HCT116 (cell line): ENCODE measurements around the gene SSMEM1. TPM values are rescaled to one million over a fixed set of nuclear protein-coding genes. Genes with fewer than 3 reads are reported as not detected.

Experiments
- ATAC-seq: fragments of 200-7000 bp; cut with Tn5 transposase; 2 replicates; pipeline ENCODE4 v1.9.1; 2020; ENCODE audit warnings: mild to moderate bottlenecking, moderate library complexity
- BruUV-seq: library from RNA; stranded (reverse); fragments of 400-500 nt; replicated peaks from 2 replicates; lab custom pipeline; 2021; lab: Mats Ljungman, UMichigan
- CTCF ChIA-PET: fragments of 300-600 bp; sonication (Branson Sonifier 250); formaldehyde crosslinking; loops from one replicate; lab custom pipeline; 2021; ENCODE audit warnings: antibody characterized with exemption; lab: Charles Lee
- POLR2A ChIA-PET: fragments of 300-600, 350-600 bp; sonication (Branson Sonifier 250); formaldehyde crosslinking; loops from one replicate; lab custom pipeline; 2021; ENCODE audit warnings: antibody characterized with exemption; lab: Charles Lee
- RAD21 ChIA-PET, 2 experiments: fragments of 300-600 bp; sonication (Branson Sonifier 250); formaldehyde crosslinking; loops; one replicate each; lab custom pipeline; 2023; ENCODE audit warnings: low total read pairs in 2 of 2; ENCODE audit not compliant: uncharacterized antibody in 2 of 2, unreplicated experiment in 2 of 2, low non-redundant PET in 1 of 2; lab: Charles Lee
- DNase-seq: peaks from one replicate; pipeline ENCODE4 v3.0.0-alpha.2; 2010; ENCODE audit warnings: low read depth, low spot score
- H2AFZ ChIP-seq: fragments of 200-600 bp; shearing (Covaris generic), sonication (generic); 2 replicates; pipeline ENCODE4 v1.6.1; 2017; ENCODE audit warnings: low read depth, mixed run types, mixed read lengths, antibody characterized with exemption, low read length; ENCODE audit not compliant: poor library complexity, severe bottlenecking
- H3K27ac ChIP-seq: 2 replicates; pipeline ENCODE4 v1.5.1; 2012; ENCODE audit warnings: low read depth, low read length
- H3K27me3 ChIP-seq: fragments of 200-600 bp; sonication (generic); 2 replicates; pipeline ENCODE4 v1.6.1; 2016; ENCODE audit warnings: mixed run types, low read length, mixed read lengths; ENCODE audit not compliant: insufficient read depth
- H3K36me3 ChIP-seq, 2 experiments: fragments of 200-500 bp in 1 of 2; fragments of 200-600 bp in 1 of 2; sonication (Bioruptor generic) in 1 of 2; sonication (generic) in 1 of 2; 2 replicates each; pipeline versions ENCODE4 v1.5.1 to v1.6.1; 2014 to 2016; ENCODE audit warnings: low read length in 2 of 2, inconsistent platforms in 1 of 2, mixed read lengths in 1 of 2, mixed run types in 1 of 2; ENCODE audit not compliant: insufficient read depth in 2 of 2, control insufficient read depth in 1 of 2
- H3K4me1 ChIP-seq, 2 experiments: fragments of 200-600 bp in 1 of 2; sonication (generic) in 1 of 2; 2 replicates each; pipeline versions ENCODE4 v1.5.1 to v1.6.1; 2012 to 2017; ENCODE audit warnings: low read length in 2 of 2, inconsistent platforms in 1 of 2, mild to moderate bottlenecking in 1 of 2, mixed read lengths in 1 of 2, mixed run types in 1 of 2, moderate library complexity in 1 of 2; ENCODE audit not compliant: insufficient read depth in 2 of 2, control insufficient read depth in 1 of 2
- H3K4me2 ChIP-seq: fragments of 200-600 bp; sonication (generic); 2 replicates; pipeline ENCODE4 v1.6.1; 2017; ENCODE audit warnings: mixed run types, low read length, mixed read lengths
- H3K4me3 ChIP-seq, 2 experiments: fragments of 200-600 bp in 1 of 2; sonication (generic) in 1 of 2; replicated peaks in 1 of 2; 2 replicates each; pipeline ENCODE4 v1.5.1; 2011 to 2016; ENCODE audit warnings: low read length in 2 of 2, control low read depth in 1 of 2, low read depth in 1 of 2, mild to moderate bottlenecking in 1 of 2, mixed read lengths in 1 of 2, mixed run types in 1 of 2
- H3K79me2 ChIP-seq: fragments of 200-600 bp; sonication (generic); 2 replicates; pipeline ENCODE4 v1.6.1; 2017; ENCODE audit warnings: mild to moderate bottlenecking, mixed run types, low read length, moderate library complexity, mixed read lengths; ENCODE audit not compliant: insufficient read depth
- H3K9ac ChIP-seq: fragments of 200-600 bp; sonication (generic); 2 replicates; pipeline ENCODE4 v1.6.1; 2016; ENCODE audit warnings: low read length, mixed read lengths
- H3K9me2 ChIP-seq: fragments of 200-600 bp; sonication (generic), shearing (Covaris generic); 2 replicates; pipeline ENCODE4 v1.6.1; 2017; ENCODE audit warnings: mixed run types, mild to moderate bottlenecking, moderate library complexity; ENCODE audit not compliant: insufficient read depth
- H3K9me3 ChIP-seq, 2 experiments: fragments of 200-500 bp in 1 of 2; fragments of 200-600 bp in 1 of 2; sonication (Bioruptor generic) in 1 of 2; sonication (generic) in 1 of 2; 2 replicates each; pipeline ENCODE4 v1.6.1; 2014 to 2017; ENCODE audit warnings: low read length in 2 of 2, mixed read lengths in 2 of 2, inconsistent platforms in 1 of 2, low read depth in 1 of 2, mild to moderate bottlenecking in 1 of 2, mixed run types in 1 of 2, moderate library complexity in 1 of 2; ENCODE audit not compliant: control insufficient read depth in 1 of 2, insufficient read depth in 1 of 2
- H4K20me1 ChIP-seq: fragments of 200-600 bp; sonication (generic), shearing (Covaris generic); 2 replicates; pipeline ENCODE4 v1.6.1; 2017; ENCODE audit warnings: mixed run types, mild to moderate bottlenecking, moderate library complexity; ENCODE audit not compliant: insufficient read depth
- CTCF ChIP-seq, 3 experiments: fragments of 200-600 bp in 1 of 3; sonication (generic) in 1 of 3; IDR thresholded peaks in 2 of 3; conservative IDR thresholded peaks in 1 of 3; 2 replicates each; pipeline ENCODE4 v1.5.1; 2012 to 2017; ENCODE audit warnings: low read depth in 2 of 3, low read length in 2 of 3, antibody characterized with exemption in 1 of 3, borderline replicate concordance in 1 of 3, control low read depth in 1 of 3, mild to moderate bottlenecking in 1 of 3, mixed read lengths in 1 of 3, mixed run types in 1 of 3, moderate library complexity in 1 of 3; ENCODE audit not compliant: insufficient read depth in 1 of 3
- EGR1 ChIP-seq: IDR thresholded peaks from 2 replicates; pipeline ENCODE4 v1.6.1; 2012; ENCODE audit warnings: low read depth
- FOSL1 ChIP-seq: IDR thresholded peaks from 2 replicates; pipeline ENCODE4 v1.6.1; 2012; ENCODE audit warnings: low read depth
- RAD21 ChIP-seq: IDR thresholded peaks from 2 replicates; pipeline ENCODE4 v1.6.1; 2012; ENCODE audit warnings: low read depth, mild to moderate bottlenecking
- SIN3A ChIP-seq: IDR thresholded peaks from 2 replicates; pipeline ENCODE4 v1.6.1; 2012; ENCODE audit warnings: low read depth
- ZFX ChIP-seq: fragments of 450-650 bp; IDR thresholded peaks from 2 replicates; pipeline ENCODE4 v1.6.1; 2017
- intact Hi-C: fragments of 100-400 bp; cut with micrococcal nuclease; formaldehyde crosslinking; loops from 2 replicates; pipeline ENCODE4 v1.10.0; 2022
- total RNA-seq: library from RNA; stranded (reverse); gene quantifications from one replicate; pipeline ENCODE4 v1.2.1, GENCODE V29; 2021; ENCODE audit not compliant: unreplicated experiment
- TF ChIP-seq, protein P1 (sequence below): IDR thresholded peaks from 2 replicates; pipeline ENCODE4 v1.6.1; 2012; ENCODE audit warnings: low read depth
- TF ChIP-seq, protein P2 (sequence below): IDR thresholded peaks from 2 replicates; pipeline ENCODE4 v1.6.1; 2011; ENCODE audit warnings: mild to moderate bottlenecking, low read length, moderate library complexity; ENCODE audit not compliant: insufficient replicate concordance; ENCODE audit errors: extremely low read depth

Gene SSMEM1
- total RNA-seq, 1 experiment from 2014 or later: not detected

GRCh38 chr7:130195396-130195795 lies 12.3 kb upstream of the SSMEM1 start:
- DNase-seq: no peak
- no TSS peak for BruUV-seq
- Histone ChIP-seq H3K4me1 (no peaks in the 10 kb centered on the region), H3K79me2 (peaks cover 20% of the 10 kb centered on the region), H3K27me3 (no peaks in the 10 kb centered on the region), H3K9me2 (no peaks in the 10 kb centered on the region), H3K4me2 (no peak overlapping the region), H4K20me1 (no peaks in the 10 kb centered on the region; the same call in 1 of the 2 replicates), H3K27ac (no peak overlapping the region), H3K36me3 (peaks cover 25 to 42% of the 10 kb centered on the region in 2 experiments; a peak in 3 of 4 replicates), H3K9ac (no peak overlapping the region), H3K9me3 (no peaks in the 10 kb centered on the region), H3K4me3 (no peak overlapping the region), H2AFZ (no peak overlapping the region)
- RAD21 ChIA-PET: no interaction called here
- ATAC-seq: no peak
- TF ChIP-seq FOSL1: no peak
- no peak for TF ChIP-seq CTCF (IDR thresholded peaks at IDR 0.05 in 2 of 3, conservative IDR thresholded peaks at IDR 0.05 in 1 of 3; ENCODE audit: borderline replicate concordance in 1 of 3, insufficient read depth in 1 of 3, low read depth in 2 of 3, low read length in 2 of 3)
- TF ChIP-seq, protein P1, sequence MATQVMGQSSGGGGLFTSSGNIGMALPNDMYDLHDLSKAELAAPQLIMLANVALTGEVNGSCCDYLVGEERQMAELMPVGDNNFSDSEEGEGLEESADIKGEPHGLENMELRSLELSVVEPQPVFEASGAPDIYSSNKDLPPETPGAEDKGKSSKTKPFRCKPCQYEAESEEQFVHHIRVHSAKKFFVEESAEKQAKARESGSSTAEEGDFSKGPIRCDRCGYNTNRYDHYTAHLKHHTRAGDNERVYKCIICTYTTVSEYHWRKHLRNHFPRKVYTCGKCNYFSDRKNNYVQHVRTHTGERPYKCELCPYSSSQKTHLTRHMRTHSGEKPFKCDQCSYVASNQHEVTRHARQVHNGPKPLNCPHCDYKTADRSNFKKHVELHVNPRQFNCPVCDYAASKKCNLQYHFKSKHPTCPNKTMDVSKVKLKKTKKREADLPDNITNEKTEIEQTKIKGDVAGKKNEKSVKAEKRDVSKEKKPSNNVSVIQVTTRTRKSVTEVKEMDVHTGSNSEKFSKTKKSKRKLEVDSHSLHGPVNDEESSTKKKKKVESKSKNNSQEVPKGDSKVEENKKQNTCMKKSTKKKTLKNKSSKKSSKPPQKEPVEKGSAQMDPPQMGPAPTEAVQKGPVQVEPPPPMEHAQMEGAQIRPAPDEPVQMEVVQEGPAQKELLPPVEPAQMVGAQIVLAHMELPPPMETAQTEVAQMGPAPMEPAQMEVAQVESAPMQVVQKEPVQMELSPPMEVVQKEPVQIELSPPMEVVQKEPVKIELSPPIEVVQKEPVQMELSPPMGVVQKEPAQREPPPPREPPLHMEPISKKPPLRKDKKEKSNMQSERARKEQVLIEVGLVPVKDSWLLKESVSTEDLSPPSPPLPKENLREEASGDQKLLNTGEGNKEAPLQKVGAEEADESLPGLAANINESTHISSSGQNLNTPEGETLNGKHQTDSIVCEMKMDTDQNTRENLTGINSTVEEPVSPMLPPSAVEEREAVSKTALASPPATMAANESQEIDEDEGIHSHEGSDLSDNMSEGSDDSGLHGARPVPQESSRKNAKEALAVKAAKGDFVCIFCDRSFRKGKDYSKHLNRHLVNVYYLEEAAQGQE: no peak
- TF ChIP-seq ZFX: no peak
- TF ChIP-seq, protein P2, sequence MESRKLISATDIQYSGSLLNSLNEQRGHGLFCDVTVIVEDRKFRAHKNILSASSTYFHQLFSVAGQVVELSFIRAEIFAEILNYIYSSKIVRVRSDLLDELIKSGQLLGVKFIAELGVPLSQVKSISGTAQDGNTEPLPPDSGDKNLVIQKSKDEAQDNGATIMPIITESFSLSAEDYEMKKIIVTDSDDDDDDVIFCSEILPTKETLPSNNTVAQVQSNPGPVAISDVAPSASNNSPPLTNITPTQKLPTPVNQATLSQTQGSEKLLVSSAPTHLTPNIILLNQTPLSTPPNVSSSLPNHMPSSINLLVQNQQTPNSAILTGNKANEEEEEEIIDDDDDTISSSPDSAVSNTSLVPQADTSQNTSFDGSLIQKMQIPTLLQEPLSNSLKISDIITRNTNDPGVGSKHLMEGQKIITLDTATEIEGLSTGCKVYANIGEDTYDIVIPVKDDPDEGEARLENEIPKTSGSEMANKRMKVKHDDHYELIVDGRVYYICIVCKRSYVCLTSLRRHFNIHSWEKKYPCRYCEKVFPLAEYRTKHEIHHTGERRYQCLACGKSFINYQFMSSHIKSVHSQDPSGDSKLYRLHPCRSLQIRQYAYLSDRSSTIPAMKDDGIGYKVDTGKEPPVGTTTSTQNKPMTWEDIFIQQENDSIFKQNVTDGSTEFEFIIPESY: no peak
- no peak for TF ChIP-seq EGR1
- no peak for TF ChIP-seq RAD21
- no peak for TF ChIP-seq SIN3A
- CTCF ChIA-PET: no interaction called here
- intact Hi-C loops: no loop called here
- POLR2A ChIA-PET: no interaction called here
